ENCODE results near the gene ERCC6L2.

Gene ERCC6L2

DNA sequence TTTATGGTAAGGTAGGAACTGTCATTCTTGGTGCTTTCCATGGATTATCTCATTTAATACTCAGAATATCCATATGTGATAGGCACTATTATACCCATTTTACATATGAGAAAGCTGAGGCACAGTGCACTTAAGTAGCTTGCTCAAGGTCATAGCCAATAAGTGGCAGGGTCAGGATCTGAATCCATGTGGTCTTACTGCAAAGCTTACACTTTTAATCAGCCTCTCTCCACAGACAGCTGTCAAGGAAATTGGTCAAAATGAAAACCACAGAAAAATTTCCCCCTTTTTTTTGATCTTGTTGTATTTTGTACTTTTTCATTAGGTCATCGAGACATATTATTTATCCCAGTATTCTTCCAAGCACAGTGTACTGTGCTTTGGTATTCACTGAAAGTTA lies 78.5 kb downstream of the ERCC6L2 start:
- FAIRE-seq: no peak
- TF ChIP-seq, protein P1, sequence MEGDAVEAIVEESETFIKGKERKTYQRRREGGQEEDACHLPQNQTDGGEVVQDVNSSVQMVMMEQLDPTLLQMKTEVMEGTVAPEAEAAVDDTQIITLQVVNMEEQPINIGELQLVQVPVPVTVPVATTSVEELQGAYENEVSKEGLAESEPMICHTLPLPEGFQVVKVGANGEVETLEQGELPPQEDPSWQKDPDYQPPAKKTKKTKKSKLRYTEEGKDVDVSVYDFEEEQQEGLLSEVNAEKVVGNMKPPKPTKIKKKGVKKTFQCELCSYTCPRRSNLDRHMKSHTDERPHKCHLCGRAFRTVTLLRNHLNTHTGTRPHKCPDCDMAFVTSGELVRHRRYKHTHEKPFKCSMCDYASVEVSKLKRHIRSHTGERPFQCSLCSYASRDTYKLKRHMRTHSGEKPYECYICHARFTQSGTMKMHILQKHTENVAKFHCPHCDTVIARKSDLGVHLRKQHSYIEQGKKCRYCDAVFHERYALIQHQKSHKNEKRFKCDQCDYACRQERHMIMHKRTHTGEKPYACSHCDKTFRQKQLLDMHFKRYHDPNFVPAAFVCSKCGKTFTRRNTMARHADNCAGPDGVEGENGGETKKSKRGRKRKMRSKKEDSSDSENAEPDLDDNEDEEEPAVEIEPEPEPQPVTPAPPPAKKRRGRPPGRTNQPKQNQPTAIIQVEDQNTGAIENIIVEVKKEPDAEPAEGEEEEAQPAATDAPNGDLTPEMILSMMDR (IDR thresholded peaks at IDR 0.05; ENCODE audit: insufficient read depth, missing control alignments): no peak
- DNase-seq (ENCODE audit: insufficient read length, low spot score): no peak

DNA sequence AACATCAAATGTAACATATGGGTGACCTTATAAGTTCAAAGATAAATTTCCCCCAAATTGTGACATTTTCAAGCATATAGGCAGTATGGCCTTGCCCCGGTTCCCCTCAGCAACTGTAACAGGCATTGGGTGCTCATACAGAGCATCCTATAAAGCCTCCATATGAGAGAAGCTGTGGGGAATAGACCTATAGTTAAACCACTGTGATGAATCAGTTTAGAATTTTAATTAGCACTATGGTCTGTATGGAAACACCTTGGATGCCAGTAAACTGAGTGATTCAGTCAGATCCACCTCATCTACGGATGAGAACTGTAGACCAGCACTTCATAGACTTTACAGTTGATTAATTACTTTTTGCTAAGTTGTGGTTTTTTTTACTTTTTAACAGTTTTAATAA lies 79.4 kb downstream of the ERCC6L2 start:
- no peak for DNase-seq (ENCODE audit: insufficient read length, low spot score)
- FAIRE-seq: no peak
- TF ChIP-seq, protein P1 (IDR thresholded peaks at IDR 0.05; ENCODE audit: insufficient read depth, missing control alignments): no peak

DNA sequence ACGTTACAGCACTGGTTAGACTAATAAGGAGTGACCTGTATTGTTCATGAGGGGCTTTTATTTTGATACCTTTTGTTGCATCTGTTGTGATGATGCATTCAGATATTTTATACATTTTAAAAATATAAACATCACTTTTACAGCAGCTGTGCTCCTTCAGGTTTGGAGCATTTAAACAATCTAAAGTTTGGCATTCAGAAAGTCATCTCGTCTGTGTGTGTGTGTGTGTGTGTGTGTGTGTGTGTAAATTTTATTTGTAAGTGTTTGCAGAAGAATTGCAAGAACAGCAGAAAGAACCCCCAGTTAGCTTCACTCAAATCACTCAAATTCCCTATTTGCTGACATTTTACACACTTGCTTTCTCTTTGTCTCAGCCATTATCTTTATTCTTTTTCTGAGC lies 87.4 kb downstream of the ERCC6L2 start:
- no peak for FAIRE-seq
- DNase-seq (ENCODE audit: insufficient read length, low spot score): no peak
- TF ChIP-seq, protein P1 (IDR thresholded peaks at IDR 0.05; ENCODE audit: insufficient read depth, missing control alignments): no peak

DNA sequence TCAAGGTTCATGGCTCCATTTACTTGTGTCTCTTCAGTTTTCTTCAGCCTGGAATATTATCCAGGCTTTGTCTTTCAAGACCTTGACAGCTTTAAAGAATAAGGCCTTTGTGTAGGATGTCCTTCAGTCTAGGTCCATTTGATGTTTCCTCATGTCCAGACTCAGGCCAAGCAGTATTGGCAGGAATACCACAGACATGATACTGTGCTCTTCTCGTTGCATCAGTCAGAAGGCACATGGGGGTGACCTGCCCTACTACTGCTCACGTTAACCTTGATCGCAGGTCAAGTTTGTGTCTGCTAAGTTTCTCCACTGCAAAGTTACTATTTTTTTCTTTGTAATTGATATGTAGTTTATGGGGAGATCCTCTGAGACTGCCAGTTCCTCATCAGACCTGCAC lies 88.2 kb downstream of the ERCC6L2 start:
- no peak for FAIRE-seq
- no peak for DNase-seq (ENCODE audit: insufficient read length, low spot score)

DNA sequence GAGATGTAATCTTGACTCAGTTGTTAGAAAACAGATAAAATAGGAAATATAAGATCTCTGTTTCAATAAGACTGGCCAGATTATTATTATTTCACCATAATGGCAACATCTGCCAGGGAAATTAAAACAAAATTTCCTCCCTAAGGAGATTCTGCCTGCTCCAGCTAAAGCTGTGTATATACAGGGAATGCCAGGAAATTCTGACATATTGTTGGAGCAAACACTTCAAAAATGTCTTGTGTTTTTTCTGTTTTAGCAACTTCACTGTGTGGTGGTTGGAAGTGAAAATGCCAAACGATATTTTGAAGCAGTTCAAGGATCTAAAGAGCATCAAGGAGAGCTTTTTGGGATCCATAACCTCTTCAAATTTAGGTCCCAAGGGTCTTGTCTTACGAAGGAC lies 90.8 kb downstream of the ERCC6L2 start:
- DNase-seq (ENCODE audit: insufficient read length, low spot score) (no peak), FAIRE-seq (no peak)
- TF ChIP-seq, protein P1 (IDR thresholded peaks at IDR 0.05; ENCODE audit: insufficient read depth, missing control alignments): no peak

More for the DNA sequence above, 88.2 kb downstream of the ERCC6L2 start:
- TF ChIP-seq, protein P1 (IDR thresholded peaks at IDR 0.05; ENCODE audit: insufficient read depth, missing control alignments): no peak

DNA sequence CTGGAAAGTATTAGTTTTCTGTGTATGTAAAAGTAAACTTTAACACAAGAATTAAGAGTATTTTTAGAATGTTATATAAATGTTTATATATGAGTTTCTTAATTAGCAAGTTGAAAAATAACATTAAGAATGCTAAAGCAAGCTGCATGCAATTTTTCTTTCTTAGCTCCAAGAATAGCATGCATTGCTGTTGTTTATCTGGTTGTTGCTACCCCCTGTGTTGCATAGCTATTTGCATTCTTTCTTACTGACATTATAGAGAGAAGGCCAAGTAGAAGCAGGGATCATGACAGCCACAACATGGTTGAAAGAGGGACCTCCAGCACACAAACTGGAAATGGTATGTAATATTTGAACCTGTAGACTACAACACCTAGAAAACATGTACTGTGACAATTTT lies 94.8 kb downstream of the ERCC6L2 start:
- TF ChIP-seq, protein P1 (IDR thresholded peaks at IDR 0.05; ENCODE audit: insufficient read depth, missing control alignments): no peak
- FAIRE-seq: no peak

DNA sequence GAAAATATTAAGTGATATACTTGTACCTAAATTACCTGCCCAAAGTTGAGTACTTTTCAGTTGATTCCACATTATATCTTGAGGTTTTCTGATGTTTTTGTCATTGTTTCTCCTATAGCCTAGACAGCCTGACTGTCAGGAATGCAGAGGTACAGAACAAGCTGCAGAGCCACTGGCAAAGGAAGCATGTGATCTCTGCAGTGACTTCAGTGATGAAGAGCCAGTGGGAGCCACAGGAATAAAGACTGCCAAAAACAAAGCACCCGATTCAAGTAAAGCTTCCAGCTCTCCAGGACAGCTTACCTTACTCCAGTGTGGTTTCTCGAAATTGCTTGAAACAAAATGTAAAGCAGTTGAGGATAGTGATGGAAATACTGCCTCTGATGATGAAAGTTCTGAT lies 96.3 kb downstream of the ERCC6L2 start:
- TF ChIP-seq, protein P1 (IDR thresholded peaks at IDR 0.05; ENCODE audit: insufficient read depth, missing control alignments): no peak
- FAIRE-seq: no peak
- DNase-seq (ENCODE audit: insufficient read length, low spot score): no peak

More for the DNA sequence above, 94.8 kb downstream of the ERCC6L2 start:
- DNase-seq (ENCODE audit: insufficient read length, low spot score): no peak
